ENCODE measurements around the gene BIN1.

DNA sequence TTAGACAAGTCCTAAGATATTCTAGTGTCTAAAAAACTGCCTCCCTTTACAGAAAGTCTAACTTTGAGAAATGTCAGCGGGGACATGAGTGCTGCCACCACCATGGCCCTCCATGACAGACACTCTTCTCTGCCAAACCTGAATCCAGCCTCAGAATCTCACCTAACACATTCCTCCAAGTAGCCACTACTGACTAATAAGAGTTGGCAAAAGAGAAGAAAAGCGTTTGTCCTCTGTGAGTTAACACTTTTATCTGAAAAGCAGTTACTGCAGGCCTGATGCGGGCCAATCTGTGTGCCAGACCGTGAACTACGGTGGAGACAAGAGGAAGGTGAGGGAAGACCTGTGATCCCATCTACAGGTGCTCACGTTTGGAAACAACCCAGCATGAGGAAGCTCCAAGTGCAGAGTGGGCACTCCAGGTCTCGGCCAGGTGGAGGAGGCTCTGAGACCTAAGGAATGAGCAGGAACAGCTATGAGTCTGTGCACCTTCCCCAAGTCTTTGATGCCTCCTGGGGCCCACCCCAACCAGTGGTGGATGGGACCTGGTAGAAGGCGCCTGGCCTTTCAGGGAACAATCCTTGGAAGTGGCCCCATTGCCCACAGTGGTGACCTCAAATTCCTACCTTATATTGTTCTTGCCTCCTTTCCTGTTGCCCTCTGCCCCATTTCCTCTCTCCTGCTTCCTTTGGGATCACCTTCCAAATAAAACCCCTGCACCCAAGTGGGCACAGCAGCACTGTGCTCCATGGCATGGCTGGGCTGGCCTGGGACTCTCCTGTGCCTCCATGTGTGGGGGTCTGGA, 91.6 kb downstream of the BIN1 start:
- TF ChIP-seq, protein P1, sequence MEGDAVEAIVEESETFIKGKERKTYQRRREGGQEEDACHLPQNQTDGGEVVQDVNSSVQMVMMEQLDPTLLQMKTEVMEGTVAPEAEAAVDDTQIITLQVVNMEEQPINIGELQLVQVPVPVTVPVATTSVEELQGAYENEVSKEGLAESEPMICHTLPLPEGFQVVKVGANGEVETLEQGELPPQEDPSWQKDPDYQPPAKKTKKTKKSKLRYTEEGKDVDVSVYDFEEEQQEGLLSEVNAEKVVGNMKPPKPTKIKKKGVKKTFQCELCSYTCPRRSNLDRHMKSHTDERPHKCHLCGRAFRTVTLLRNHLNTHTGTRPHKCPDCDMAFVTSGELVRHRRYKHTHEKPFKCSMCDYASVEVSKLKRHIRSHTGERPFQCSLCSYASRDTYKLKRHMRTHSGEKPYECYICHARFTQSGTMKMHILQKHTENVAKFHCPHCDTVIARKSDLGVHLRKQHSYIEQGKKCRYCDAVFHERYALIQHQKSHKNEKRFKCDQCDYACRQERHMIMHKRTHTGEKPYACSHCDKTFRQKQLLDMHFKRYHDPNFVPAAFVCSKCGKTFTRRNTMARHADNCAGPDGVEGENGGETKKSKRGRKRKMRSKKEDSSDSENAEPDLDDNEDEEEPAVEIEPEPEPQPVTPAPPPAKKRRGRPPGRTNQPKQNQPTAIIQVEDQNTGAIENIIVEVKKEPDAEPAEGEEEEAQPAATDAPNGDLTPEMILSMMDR (optimal IDR thresholded peaks at IDR 0.05 in 1 of 3, IDR thresholded peaks at IDR 0.05 in 1 of 3, conservative IDR thresholded peaks at IDR 0.05 in 1 of 3; ENCODE audit: extremely low read depth in 1 of 3, insufficient read depth in 2 of 3, low read length in 3 of 3), result no peak
- no peak for TF ChIP-seq EZH2 (IDR thresholded peaks at IDR 0.05; ENCODE audit: low read length)
